KOPT-K1 (cell line): ENCODE data around the gene HPSE2.
"Not testable (repeated sequence)": the region's sequence is repeated elsewhere in the genome, so short reads cannot be mapped to it uniquely, and the experiment has no call there.

ENCODE experiments used
- H3K27ac ChIP-seq: fragments of 200-600 bp; sonication (generic); 2 replicates; pipeline ENCODE4 v1.5.1; 2016; ENCODE audit warnings: antibody characterized with exemption, mild to moderate bottlenecking, low read depth, low read length; ENCODE audit not compliant: poor library complexity, severe bottlenecking
- H3K36me3 ChIP-seq: fragments of 200-600 bp; sonication (generic); 2 replicates; pipeline ENCODE4 v1.5.1; 2017; ENCODE audit warnings: antibody characterized with exemption, mild to moderate bottlenecking, low read length, moderate library complexity; ENCODE audit not compliant: insufficient read depth
- H3K9me3 ChIP-seq: fragments of 200-600 bp; sonication (generic); 2 replicates; pipeline ENCODE4 v1.5.1; 2017; ENCODE audit warnings: antibody characterized with exemption, low read length, mild to moderate bottlenecking; ENCODE audit not compliant: insufficient read depth, poor library complexity, severe bottlenecking

Gene HPSE2

DNA sequence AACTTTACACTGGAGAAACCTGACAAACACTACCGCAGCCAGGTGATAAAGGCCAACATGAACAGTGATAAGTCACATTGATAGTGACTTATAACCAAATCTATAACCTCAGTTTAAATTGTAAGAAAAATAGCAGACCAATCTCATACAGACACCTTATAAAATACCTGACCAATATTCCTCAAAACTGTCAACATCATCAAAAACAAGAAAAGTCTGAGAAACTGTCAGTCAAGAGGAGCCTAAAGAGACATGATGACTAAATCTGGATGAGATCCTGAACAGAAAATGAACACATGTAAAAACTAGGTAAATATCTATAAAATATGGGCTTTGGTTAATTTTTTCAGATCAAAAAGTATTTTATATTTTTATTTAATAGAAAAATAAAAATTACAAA, 233.3 kb downstream of the HPSE2 start:
- Histone ChIP-seq H3K36me3 (no peaks in the 10 kb centered on the region), H3K9me3 (peaks cover 11% of the 10 kb centered on the region)

DNA sequence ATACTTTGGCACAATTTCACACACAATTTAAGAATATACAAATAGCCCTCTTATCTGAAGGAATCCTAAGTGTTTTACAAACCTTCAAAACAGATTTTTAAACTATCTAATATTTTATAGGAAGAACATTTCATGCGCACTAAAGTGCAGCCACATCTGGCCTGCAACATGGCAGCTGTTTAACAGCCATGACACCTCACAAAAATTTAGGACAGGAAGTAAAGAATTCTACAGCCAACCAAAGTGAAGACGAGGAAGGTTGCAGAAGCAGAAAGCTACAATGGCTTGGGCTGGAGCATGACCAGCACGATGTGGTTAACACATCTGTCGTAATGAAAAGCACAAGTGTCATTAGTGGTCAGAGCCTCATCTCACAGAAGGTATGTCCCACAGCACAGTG, 238.1 kb downstream of the HPSE2 start:
- Histone ChIP-seq H3K36me3 (no peaks in the 10 kb centered on the region), H3K27ac (no peak overlapping the region), H3K9me3 (no peaks in the 10 kb centered on the region)

More for the DNA sequence above, 233.3 kb downstream of the HPSE2 start:
- H3K27ac ChIP-seq: no peak overlapping the region

DNA sequence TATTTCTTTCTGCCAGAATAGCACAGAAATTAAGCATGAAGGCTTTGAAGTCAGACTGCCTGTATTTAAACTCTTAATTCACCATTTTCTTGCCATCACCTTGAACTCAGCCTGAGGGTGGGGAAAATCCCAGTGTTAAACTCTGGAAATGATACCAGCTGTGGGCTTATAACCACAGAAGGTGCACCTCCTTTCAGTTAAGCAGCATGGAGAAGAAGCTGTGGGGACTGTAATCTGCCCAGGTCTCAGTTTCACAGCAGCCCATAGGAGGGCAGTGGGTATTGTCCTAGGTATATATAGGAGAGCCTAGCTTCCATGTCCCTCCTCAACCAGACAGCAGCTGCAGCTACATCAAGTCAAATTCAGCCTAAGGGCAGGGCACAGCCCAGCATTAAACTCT, 241.6 kb downstream of the HPSE2 start:
- H3K36me3 ChIP-seq: no peaks in the 10 kb centered on the region
- H3K27ac ChIP-seq: no peak overlapping the region
- no peaks in the 10 kb centered on the region for H3K9me3 ChIP-seq

DNA sequence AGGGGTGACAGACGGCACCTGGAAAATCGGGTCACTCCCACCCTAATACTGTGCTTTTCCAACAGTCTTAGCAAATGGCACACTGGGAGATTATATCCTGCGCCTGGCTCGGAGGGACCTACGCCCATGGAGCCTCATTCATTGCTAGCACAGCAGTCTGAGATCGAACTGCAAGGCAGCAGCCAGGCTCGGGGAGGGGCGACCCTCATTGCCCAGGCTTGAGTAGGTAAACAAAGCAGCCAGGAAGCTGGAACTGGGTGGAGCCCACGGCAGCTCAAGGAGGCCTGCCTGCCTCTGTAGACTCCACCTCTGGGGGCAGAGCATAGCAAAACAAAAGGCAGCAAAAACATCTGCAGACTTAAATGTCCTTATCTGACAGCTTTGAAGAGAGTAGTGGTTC, 251.9 kb downstream of the HPSE2 start:
- not testable (repeated sequence) for H3K36me3 ChIP-seq, H3K9me3 ChIP-seq, H3K27ac ChIP-seq

DNA sequence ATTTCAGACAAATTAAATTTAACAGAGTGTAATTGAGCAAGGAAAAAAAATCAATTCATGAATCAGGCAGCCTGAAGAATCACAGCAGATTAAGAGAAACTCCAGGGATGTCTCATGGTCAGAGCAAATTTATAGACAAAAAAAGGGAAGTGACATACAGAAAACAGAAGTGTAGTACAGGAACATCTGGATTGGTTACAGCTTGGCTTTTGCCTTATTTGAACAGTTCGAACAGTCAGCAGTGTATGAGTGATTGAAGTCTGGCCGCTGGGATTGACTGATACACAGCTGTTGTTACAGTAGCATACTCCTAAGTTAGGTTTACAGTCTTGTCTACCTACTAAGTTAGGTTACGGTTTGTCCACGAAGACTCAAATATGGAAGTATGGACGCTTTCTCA, 255.3 kb downstream of the HPSE2 start:
- no peaks in the 10 kb centered on the region for H3K36me3 ChIP-seq
- H3K27ac ChIP-seq: no peak overlapping the region
- no peaks in the 10 kb centered on the region for H3K9me3 ChIP-seq

DNA sequence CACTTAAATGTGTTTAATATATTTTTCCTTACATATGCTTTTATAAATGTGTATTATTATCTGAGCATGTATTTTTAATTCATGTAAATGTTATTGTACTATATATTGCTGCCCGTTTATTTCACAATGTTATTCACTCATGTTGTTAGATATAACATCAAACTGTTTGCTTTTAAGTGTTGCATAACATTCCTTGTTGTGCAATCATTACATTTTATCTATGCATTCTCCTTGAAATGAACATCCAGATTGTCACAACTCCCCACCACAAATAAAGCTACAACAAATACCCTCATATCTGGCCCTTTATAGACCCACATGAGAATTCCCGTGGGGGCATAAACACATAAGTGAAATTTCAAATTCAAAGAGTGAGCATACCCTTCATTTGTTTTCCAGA, 264.2 kb downstream of the HPSE2 start:
- H3K27ac ChIP-seq: no peak overlapping the region
- H3K36me3 ChIP-seq: no peaks in the 10 kb centered on the region
- H3K9me3 ChIP-seq: no peaks in the 10 kb centered on the region

DNA sequence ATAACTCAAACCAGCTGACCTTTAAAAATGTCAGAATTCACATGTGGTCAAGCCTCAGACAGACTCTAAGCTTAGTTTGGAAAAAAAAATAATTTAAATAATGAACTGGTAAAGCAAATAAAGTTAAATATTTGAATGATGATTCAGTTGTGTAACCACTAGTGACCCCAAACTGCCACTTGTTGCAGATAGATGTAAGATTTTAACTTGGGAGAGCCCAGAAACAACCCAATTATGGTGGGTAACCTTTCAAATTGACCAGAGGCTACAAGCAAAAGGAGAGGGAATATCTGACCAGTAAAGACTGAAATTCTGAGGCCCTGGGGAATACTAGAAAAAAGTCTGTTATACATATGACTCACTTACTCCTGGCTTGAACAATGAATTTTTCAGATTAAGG, 268.1 kb downstream of the HPSE2 start:
- H3K36me3 ChIP-seq: no peaks in the 10 kb centered on the region
- H3K9me3 ChIP-seq: no peaks in the 10 kb centered on the region
- no peak overlapping the region for H3K27ac ChIP-seq

DNA sequence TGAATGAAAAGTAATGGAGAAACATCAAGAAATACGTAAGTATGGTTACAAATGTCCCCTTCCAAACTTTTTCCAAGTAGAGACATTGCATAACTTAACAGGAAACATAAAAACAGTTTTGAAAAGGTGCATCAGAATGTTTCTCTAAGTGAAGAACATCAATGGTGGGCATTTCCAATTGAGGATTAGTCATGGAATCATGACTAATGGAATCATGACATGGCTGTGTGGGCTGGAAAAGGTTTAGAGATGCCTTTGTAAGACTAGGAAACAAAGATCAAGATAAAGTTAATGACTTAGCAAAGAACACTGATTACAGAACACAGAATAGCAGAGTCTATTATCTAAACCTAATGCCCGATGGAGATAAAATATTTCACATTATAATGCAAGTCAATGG, 272.0 kb downstream of the HPSE2 start:
- Histone ChIP-seq H3K36me3 (no peaks in the 10 kb centered on the region), H3K9me3 (no peaks in the 10 kb centered on the region), H3K27ac (no peak overlapping the region)

DNA sequence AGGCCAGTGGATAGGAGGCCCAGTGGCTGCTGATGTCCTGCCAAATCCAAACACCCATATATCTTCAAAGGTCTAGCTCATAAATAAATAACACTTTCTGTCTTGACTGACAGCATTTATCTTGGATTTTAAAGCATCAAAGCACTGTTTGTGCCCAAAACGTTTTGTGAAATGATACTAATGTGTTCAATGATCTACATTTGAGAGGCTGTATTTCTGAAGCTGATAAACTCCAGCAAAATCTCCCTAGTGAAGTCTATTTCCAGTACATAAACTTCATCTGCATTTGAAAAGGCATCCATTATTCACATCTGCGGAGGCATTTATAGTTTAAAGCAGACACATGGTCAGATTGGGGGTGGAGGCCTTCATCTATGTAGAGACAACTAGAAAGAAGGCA, 276.3 kb downstream of the HPSE2 start:
- Histone ChIP-seq H3K27ac (no peak overlapping the region), H3K9me3 (no peaks in the 10 kb centered on the region), H3K36me3 (no peaks in the 10 kb centered on the region)

DNA sequence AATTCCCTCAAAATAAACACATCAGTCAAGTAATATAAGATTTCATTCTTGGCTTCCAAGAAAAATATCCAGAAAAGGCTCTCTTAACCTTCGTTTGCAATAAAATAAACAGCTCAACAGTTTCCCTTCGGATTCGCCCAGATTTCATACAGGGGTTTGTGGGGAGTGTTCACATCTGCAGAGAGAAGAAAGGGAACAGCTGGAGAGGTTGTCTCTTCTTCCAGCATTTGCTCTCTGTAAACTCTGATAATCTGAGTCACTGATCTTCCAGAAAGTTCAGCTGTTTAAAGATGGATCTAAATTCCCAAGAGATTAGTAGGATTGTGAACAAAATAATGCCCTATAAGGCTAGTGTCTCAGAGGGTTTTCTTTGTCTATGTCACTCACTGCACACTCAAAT, 277.9 kb downstream of the HPSE2 start:
- H3K36me3 ChIP-seq: no peaks in the 10 kb centered on the region
- H3K27ac ChIP-seq: no peak overlapping the region
- H3K9me3 ChIP-seq: no peaks in the 10 kb centered on the region

DNA sequence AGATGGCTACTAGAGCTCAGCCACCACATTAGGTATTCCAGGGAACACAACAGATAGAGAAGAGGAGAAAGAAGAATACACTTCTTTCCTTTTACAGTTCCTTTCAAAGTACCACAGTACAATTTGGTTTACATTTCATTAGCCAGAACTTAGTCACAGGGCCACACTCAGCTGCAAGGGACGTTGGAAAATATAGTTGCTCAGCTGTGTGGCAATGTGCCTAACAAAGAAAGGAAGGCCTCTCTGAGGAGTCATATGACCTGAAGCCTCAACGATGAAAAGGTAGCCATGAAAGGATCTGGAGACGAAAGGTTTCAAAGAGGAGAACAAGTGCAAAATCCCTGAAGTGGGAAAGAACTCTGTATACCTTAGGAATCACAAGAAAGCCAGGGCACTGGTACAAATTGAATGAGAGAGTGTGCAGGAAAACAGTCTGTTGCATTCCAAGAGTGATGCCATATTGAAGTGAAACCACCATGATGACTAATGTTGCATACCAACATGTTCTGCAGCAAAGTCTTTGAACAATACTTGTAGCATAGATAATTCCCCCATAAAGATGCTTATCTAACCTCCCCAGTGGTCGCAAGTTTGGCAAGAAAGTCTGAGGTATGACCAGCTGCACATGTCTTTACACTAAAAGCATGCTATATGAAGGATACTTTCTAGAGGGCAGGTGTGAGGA, 278.9 kb downstream of the HPSE2 start:
- no peaks in the 10 kb centered on the region for H3K36me3 ChIP-seq
- no peaks in the 10 kb centered on the region for H3K9me3 ChIP-seq
- H3K27ac ChIP-seq: no peak overlapping the region

DNA sequence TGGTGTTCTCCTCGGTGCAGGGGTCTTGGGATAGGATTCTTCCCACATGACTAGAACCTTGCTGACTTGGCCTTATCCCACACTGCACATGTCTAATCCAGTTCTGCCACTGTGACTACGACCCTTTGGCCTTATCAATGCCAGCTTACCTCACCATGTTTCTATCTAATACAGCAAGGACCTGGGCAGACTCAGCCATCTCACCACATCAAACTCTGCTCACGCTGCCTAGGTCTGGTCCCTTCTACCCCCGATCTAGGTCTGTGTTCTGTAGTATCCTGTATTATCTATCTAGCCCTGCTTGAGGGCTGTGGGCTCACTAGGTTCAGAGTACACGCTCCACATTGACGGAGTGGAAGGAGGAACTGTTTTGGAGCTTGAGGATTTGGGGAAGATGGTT, 282.4 kb downstream of the HPSE2 start:
- no peaks in the 10 kb centered on the region for H3K9me3 ChIP-seq
- H3K36me3 ChIP-seq: no peaks in the 10 kb centered on the region
- H3K27ac ChIP-seq: no peak overlapping the region

DNA sequence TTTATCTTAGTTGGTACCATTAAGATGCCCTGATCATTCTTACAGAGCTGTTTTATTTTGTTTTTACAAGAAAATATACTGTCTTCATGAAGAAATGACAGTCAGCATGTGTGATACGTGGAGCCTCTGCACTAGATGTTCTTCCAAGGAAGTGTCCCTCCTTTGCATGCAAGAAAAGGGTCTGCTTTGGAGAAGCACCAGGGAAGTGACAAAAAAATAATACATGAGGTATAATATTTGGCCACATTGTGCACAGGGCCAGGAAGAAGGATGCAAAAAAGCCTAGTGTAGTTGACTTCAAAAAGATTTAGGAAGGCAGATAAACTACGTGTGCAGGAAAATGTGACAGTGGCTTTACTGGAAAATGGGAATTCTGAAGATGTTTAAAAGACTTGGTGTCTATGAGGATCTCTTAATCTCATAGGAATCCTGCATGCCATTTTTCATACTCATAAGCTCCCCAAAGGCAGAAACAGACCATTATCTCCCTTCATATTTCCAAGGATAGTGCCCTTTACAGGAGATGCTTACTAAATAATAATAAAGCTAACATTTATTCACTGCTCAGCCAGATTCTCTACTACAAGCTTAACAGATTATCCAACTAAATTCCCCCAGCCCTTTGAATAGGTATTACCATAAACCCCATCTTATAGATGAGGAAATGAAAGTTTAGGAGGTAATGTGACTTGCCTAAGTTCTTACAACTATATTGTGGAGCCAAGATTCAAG, 284.2 kb downstream of the HPSE2 start:
- H3K9me3 ChIP-seq: no peaks in the 10 kb centered on the region
- H3K27ac ChIP-seq: no peak overlapping the region
- no peaks in the 10 kb centered on the region for H3K36me3 ChIP-seq

DNA sequence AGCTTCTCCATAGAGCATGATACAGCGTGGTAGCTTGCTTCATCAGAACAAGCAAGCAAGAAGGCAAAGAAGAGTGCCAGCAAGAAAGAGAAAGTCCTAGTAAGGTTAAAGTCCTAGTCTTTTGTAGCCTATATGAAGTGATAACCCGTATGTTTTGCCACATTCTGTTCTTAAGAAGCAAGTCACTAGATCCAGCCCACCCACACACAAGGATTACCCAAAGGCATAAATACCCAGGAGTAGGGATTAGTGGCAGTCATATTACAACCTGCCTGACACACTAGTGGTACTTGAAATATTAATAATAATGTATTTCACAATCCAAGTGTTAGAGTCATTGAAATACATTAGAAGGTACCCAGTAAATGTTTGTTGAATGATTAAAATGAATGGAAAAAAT, 285.5 kb downstream of the HPSE2 start:
- Histone ChIP-seq H3K36me3 (no peaks in the 10 kb centered on the region), H3K9me3 (no peaks in the 10 kb centered on the region)

DNA sequence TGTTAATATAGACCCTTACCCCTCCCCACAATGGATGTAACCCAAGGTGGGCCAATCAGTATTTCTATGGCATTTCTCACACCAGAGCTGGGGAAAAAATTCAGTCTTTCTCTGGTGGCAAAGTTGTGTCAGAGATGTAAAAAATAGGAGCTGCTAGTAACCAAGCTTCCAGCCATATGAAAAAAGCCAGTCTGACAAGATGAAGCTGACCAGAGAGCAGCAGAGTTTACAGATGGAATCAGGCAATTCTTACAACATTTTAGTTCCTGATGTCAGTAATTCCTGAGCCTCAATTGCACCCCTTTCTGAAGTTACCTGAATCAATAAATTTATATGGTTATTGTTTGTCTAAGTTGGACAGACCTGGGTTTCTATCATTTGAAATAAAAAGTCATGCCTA, 286.3 kb downstream of the HPSE2 start:
- Histone ChIP-seq H3K27ac (no peak overlapping the region), H3K9me3 (no peaks in the 10 kb centered on the region), H3K36me3 (no peaks in the 10 kb centered on the region)

More for the DNA sequence above, 285.5 kb downstream of the HPSE2 start:
- no peak overlapping the region for H3K27ac ChIP-seq

DNA sequence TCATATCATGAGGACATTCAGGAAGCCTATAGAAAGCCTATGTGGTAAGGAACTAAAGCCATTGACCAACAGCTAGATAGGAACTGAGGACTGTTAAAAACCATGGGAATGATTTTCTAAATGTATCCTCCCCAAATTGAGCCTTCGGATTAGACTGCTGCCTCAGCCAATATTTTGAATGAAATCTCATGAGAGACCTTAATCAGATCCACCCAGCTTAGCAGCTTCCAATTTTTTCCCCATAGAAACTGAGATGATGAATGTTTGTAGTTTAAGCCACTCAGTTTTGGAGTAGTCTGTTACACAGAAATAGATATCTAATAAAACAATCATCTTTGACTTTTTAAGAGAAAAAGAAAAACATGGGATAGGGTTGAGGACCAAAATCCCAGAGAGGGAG, 292.0 kb downstream of the HPSE2 start:
- no peaks in the 10 kb centered on the region for H3K36me3 ChIP-seq
- H3K27ac ChIP-seq: no peak overlapping the region
- no peaks in the 10 kb centered on the region for H3K9me3 ChIP-seq
